Measurements from ENCODE around the gene GNB1L. TPM values are rescaled to one million over a fixed set of nuclear protein-coding genes. Genes with fewer than 3 reads are reported as not detected.

GNB1L gene
- total and polyA plus RNA-seq, 9 of the 15 experiments (the other 6 are each of a cell fraction or from before 2014, with no cell fraction given) = 0.56 to 50.5 (median 10.2) TPM

- TF ChIP-seq, protein P1, sequence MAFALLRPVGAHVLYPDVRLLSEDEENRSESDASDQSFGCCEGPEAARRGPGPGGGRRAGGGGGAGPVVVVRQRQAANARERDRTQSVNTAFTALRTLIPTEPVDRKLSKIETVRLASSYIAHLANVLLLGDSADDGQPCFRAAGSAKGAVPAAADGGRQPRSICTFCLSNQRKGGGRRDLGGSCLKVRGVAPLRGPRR (CRISPR knock-in tag; IDR thresholded peaks at IDR 0.05) = no peak
- no peak for TF ChIP-seq FOXJ2 (tag; IDR thresholded peaks at IDR 0.05)
- TF ChIP-seq TAF9B (IDR thresholded peaks at IDR 0.05; ENCODE audit: partially characterized antibody) = no peak
- TF ChIP-seq POLR3G (IDR thresholded peaks at IDR 0.05; ENCODE audit: extremely low read depth, insufficient read length, insufficient replicate concordance) = no peak
- TF ChIP-seq JUN (IDR thresholded peaks at IDR 0.05; ENCODE audit: borderline replicate concordance, low read depth, low read length) = no peak
- no peak for TF ChIP-seq JUN (CRISPR knock-in tag; IDR thresholded peaks at IDR 0.05; ENCODE audit: borderline replicate concordance)
- TF ChIP-seq JUND (IDR thresholded peaks at IDR 0.05; ENCODE audit: borderline replicate concordance, low read depth, low read length) = no peak
- no peak for TF ChIP-seq JUND (tag; IDR thresholded peaks at IDR 0.05; ENCODE audit: borderline replicate concordance, low read depth, low read length)
- TF ChIP-seq MEF2A (IDR thresholded peaks at IDR 0.05; ENCODE audit: control insufficient read depth, low read depth, low read length) = no peak
- no peak for TF ChIP-seq ZNF639 (CRISPR knock-in tag; conservative IDR thresholded peaks at IDR 0.05 in 1 of 2, IDR thresholded peaks at IDR 0.05 in 1 of 2)
- no peak for TF ChIP-seq ATF1 (CRISPR knock-in tag; IDR thresholded peaks at IDR 0.05)
- TF ChIP-seq ATF1 (tag; IDR thresholded peaks at IDR 0.05) = no peak
- no peak for TF ChIP-seq MGA (IDR thresholded peaks at IDR 0.05)
- no peak for TF ChIP-seq TCF7L2 (IDR thresholded peaks at IDR 0.05; ENCODE audit: low read depth, low read length)
- TF ChIP-seq THRAP3 (IDR thresholded peaks at IDR 0.05; ENCODE audit: borderline replicate concordance) = no peak
- TF ChIP-seq CHD1 (IDR thresholded peaks at IDR 0.05; ENCODE audit: low read length) = no peak
Measured at GRCh38 chr22:19779685-19780268, 74.9 kb downstream of the GNB1L start (continued).
